ENCODE data around the gene SCUBE3. TPM values are rescaled to one million over a fixed set of nuclear protein-coding genes. Genes with fewer than 3 reads are reported as not detected.

SCUBE3 gene
- total RNA-seq, 1 donor from 2014 or later: 0.49 TPM

GRCh38 chr6:35199866-35200265 is 13.9 kb upstream of the SCUBE3 start:
- no peak for TF ChIP-seq POLR2A (IDR thresholded peaks at IDR 0.05)
- TF ChIP-seq, protein P1, sequence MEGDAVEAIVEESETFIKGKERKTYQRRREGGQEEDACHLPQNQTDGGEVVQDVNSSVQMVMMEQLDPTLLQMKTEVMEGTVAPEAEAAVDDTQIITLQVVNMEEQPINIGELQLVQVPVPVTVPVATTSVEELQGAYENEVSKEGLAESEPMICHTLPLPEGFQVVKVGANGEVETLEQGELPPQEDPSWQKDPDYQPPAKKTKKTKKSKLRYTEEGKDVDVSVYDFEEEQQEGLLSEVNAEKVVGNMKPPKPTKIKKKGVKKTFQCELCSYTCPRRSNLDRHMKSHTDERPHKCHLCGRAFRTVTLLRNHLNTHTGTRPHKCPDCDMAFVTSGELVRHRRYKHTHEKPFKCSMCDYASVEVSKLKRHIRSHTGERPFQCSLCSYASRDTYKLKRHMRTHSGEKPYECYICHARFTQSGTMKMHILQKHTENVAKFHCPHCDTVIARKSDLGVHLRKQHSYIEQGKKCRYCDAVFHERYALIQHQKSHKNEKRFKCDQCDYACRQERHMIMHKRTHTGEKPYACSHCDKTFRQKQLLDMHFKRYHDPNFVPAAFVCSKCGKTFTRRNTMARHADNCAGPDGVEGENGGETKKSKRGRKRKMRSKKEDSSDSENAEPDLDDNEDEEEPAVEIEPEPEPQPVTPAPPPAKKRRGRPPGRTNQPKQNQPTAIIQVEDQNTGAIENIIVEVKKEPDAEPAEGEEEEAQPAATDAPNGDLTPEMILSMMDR (IDR thresholded peaks at IDR 0.05): no peak
- TF ChIP-seq POLR2AphosphoS5 (IDR thresholded peaks at IDR 0.05; ENCODE audit: insufficient read depth in 1 of 2, low read depth in 1 of 2): no peak
- no peaks in the 10 kb centered on the region for H3K27me3 ChIP-seq
- no peaks in the 10 kb centered on the region for H3K36me3 ChIP-seq
- intact Hi-C loops (cut with DNase I): no loop called here
- no peaks in the 10 kb centered on the region for H3K4me1 ChIP-seq
- no peak overlapping the region for H3K4me3 ChIP-seq
- DNase-seq (ENCODE audit: extremely low spot score in 2 of 2): no peak
- H3K27ac ChIP-seq: no peak overlapping the region
- H3K9me3 ChIP-seq: no peaks in the 10 kb centered on the region

DNA sequence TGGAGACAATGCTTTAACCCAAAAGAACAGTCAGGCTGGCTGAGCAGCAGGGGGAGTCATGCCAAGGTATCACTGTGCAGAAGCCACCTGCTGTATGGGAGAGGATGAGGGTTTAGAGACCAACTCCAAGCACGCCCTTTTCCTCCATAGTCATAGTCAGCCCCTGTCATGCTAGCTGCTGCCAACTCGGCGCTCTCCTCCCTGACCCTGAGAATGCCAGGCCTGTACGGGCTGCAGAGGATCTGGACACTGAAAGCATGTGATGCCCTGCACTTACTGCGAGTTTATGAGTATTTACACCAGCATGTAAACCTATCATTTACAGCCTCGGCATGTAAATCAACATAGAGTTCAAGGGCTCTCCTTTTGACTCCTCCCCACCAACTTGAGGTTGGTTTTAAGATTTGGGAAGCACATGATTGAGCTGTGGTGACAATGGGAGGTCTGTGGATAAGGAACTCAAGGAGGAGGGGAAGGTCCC is 11.7 kb upstream of the SCUBE3 start:
- no peak overlapping the region for H3K27ac ChIP-seq
- DNase-seq (ENCODE audit: extremely low spot score in 2 of 2): no peak
- H3K4me3 ChIP-seq: no peak overlapping the region
- no peaks in the 10 kb centered on the region for H3K9me3 ChIP-seq
- intact Hi-C loops (cut with DNase I): no loop called here
- no peaks in the 10 kb centered on the region for H3K4me1 ChIP-seq
- no peaks in the 10 kb centered on the region for H3K36me3 ChIP-seq
- TF ChIP-seq, protein P1 (IDR thresholded peaks at IDR 0.05): no peak
- TF ChIP-seq POLR2AphosphoS5 (IDR thresholded peaks at IDR 0.05; ENCODE audit: insufficient read depth in 1 of 2, low read depth in 1 of 2) (no peak), POLR2A (IDR thresholded peaks at IDR 0.05) (no peak)
- no peaks in the 10 kb centered on the region for H3K27me3 ChIP-seq

- intact Hi-C loops (cut with DNase I): no loop called here
- no peak for TF ChIP-seq POLR2A (IDR thresholded peaks at IDR 0.05)
- no peak for TF ChIP-seq POLR2AphosphoS5 (IDR thresholded peaks at IDR 0.05; ENCODE audit: insufficient read depth in 1 of 2, low read depth in 1 of 2)
- TF ChIP-seq, protein P1 (IDR thresholded peaks at IDR 0.05): no peak
Measured at GRCh38 chr6:35203152-35203670, 10.5 kb upstream of the SCUBE3 start.

DNA sequence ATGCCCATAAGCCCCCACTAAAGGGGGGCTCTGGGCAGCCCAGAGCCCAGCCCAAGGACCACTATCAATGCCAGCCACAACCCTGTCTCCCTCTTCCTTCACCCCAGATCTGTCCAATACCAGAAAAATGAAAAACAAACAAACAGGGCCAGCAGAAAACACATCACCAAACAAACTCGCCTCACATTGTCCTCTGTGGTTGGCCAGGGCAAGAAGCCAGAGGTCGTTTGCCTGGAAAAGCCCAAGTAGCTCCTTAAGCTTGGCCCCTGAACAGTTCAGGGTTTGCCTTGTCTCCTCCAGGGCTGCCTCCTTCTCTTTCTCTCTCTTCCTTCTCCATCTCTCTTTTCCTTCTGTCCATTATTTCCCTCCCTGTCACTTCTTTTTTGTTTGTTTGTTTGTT is 10.1 kb upstream of the SCUBE3 start:
- TF ChIP-seq, protein P1 (IDR thresholded peaks at IDR 0.05): no peak
- TF ChIP-seq POLR2AphosphoS5 (IDR thresholded peaks at IDR 0.05; ENCODE audit: insufficient read depth in 1 of 2, low read depth in 1 of 2) (no peak), POLR2A (IDR thresholded peaks at IDR 0.05) (no peak)
- Histone ChIP-seq H3K4me1 (no peaks in the 10 kb centered on the region), H3K27me3 (no peaks in the 10 kb centered on the region), H3K9me3 (no peaks in the 10 kb centered on the region), H3K4me3 (no peak overlapping the region), H3K27ac (no peak overlapping the region), H3K36me3 (no peaks in the 10 kb centered on the region)
- intact Hi-C loops (cut with DNase I): no loop called here
- DNase-seq (ENCODE audit: extremely low spot score in 2 of 2): no peak

More at GRCh38 chr6:35203152-35203670, 10.5 kb upstream of the SCUBE3 start:
- Histone ChIP-seq H3K9me3 (no peaks in the 10 kb centered on the region), H3K27ac (no peak overlapping the region), H3K4me3 (no peak overlapping the region), H3K4me1 (no peaks in the 10 kb centered on the region), H3K27me3 (no peaks in the 10 kb centered on the region), H3K36me3 (no peaks in the 10 kb centered on the region)
- no peak for DNase-seq (ENCODE audit: extremely low spot score in 2 of 2)

- no peak overlapping the region for H3K4me3 ChIP-seq
- no peaks in the 10 kb centered on the region for H3K4me1 ChIP-seq
- H3K27me3 ChIP-seq: no peaks in the 10 kb centered on the region
- H3K9me3 ChIP-seq: no peaks in the 10 kb centered on the region
- intact Hi-C loops (cut with DNase I): loop anchor here (5.0 kb wide), 1 partner anchor 59 kb away; no protein-coding TSS in a partner anchor
- TF ChIP-seq POLR2A (IDR thresholded peaks at IDR 0.05) (no peak), POLR2AphosphoS5 (IDR thresholded peaks at IDR 0.05; ENCODE audit: insufficient read depth in 1 of 2, low read depth in 1 of 2) (no peak)
- TF ChIP-seq, protein P1 (IDR thresholded peaks at IDR 0.05): no peak
- no peak for DNase-seq (ENCODE audit: extremely low spot score in 2 of 2)
- no peaks in the 10 kb centered on the region for H3K36me3 ChIP-seq
- no peak overlapping the region for H3K27ac ChIP-seq
Measured at GRCh38 chr6:35206346-35206745, 7.4 kb upstream of the SCUBE3 start.
